ENCODE data around the gene KBTBD12.

Gene KBTBD12

DNA sequence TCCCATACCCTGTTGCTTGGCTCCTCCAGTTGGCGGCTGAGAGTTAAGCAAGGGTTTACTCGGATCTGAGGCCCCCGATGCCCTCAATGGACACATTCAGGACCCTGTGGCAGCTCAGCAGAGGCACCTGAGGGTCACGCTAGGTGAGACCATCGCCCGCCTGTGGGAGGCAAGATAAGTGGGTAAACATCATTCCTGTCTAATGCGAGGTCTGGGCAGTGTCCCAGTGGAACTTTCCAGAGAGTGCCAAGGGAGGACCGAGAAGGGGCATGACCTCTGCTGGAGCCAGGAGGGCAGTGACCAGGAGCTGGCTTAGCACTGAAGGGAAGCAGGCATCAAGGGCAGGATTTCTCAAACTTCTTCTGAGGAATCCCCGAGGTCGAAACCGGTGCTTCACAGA is 71.8 kb downstream of the KBTBD12 start:
- no peak for DNase-seq

DNA sequence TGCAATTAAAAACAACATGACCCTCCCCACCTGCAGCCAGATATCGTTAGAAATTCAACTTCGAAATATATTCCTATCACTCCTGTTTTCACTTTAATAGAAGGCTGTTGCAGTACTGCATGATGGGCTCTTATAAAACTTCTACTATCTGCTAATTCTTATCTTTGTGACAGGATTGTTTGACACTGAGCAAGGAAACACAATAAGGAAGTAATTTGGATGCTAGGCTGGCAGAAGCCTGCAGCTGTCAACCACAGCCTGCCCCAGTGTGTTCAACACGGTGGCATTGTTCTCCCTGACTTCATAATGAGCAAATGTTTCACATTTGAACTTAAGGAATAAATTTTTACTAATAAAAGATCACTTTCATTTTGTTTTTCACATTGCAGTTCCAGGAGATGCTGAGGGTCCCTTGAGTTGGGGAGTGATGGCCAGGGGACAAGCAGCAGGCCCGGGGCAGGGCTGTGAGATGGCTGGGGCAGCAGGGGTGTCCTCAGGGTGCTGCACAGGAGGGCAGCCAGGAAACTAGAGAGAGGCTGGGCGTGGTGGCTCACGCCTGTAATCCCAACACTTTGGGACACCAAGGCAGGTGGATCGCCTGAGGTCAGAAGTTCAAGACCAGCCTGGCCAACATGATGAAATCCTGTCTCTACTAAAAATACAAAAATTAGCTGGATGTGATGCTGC is 72.4 kb downstream of the KBTBD12 start:
- DNase-seq: no peak

DNA sequence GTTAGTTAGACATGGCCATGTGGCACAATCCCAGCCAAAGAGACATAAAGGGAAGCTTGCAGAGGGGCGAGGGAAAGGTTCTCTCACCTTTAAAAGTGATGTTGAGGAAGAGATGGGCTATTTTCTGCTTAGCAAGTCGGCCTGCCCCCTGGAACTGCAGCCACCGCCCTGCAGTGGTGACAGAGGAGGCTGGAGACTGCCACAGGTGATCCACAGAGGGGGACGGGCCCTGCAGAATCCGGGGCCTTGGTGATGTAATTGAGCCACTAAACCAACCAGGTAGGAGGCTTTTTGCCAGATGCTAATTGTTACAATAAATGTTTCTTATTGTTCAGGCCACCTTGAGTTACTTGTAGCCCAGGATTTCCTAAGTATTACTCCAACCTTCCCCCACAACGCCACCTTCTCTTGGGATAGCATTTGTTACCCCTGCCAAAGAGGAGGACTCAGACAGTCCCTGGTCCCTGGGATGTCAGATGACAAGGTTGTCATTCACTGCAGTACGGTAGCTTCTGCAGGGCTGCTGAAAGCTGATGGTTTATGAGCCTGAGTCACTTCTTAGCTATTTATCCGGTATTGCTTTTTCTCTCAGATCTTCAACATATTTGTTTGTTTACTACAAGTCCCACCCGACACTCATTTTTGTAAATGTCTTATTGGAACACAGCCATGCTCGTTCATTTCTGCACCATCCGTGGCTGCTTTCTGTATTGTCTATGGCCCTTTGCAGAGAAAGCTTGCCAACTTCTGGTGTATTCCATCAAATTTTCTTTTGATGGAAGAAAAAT is 73.9 kb downstream of the KBTBD12 start:
- DNase-seq: no peak

DNA sequence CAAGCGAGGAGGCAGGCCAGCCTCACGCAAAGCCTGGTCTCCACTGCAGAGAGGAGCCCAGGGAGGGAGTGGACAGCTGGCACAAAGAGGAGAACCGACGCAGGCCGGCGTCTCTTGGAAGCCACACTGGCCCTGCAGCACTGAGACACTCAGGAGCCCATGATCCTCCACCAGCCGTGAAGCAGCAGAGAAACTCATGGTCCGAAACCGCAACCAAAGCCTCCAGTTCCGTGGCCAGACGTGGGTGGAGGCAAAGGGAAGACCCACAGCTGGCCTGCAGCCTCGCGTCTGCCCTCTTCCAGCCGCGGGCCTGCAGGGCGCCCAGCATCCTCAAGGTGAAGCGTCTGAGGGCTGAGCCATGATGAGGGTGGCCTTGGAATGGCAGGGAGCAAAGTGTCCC is 75.0 kb downstream of the KBTBD12 start:
- no peak for DNase-seq

DNA sequence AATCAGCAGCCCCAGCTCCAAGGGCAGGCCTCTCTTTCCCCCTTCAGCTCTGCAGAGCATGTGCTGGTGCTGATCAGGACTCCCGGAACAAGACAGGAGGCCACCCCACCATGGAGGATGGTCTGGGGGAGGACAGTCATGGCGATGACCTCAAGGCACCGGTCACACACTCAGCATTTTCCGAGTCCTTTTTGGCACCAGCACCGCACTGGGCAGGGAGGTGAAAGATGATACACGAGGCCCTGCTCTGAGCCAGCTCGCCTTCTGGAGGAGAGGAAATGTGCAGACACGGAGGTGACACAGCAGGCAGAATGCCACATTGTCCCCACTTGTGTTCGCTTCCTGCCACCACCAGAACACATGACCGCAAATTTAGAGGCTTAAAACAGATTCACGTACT is 75.4 kb downstream of the KBTBD12 start:
- no peak for DNase-seq

DNA sequence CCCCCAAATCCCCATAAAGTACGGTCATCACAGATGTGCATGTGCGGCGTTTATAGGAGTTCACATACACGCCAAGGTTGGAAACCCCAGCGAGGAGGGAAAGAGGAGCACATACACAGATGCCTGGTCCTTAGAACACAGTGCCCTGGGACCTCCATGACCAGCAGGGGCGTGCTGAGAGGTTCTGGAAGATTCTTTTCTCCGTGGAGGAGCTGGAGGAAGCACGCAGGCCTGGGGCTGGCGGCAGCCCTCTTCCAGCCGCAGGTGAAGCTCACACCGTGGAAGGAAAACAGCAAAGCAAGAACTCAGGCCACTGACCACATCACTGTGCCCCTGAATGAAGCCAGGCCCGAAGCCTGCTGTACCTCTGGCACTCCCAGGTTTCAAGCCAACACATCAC is 76.2 kb downstream of the KBTBD12 start:
- DNase-seq: no peak

DNA sequence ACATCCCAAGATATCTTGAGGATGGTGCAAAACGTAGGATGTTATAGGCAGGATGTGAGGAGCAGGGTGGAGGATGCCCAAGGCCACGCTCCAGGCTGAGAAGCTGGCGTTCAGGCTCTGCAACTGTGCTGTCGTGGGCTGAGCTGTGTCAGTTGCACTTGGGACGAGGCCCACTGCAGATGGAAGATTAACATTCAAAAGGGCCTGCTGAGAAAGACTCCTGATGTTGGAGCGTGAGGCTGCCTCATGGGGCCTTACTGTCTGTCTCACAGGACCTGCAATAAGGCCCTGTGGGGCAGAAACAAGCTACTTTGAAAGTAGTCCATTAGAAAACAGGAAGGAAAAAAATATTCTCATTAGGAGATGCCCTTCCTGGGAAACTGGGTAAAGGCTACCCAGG is 76.6 kb downstream of the KBTBD12 start:
- no peak for DNase-seq

DNA sequence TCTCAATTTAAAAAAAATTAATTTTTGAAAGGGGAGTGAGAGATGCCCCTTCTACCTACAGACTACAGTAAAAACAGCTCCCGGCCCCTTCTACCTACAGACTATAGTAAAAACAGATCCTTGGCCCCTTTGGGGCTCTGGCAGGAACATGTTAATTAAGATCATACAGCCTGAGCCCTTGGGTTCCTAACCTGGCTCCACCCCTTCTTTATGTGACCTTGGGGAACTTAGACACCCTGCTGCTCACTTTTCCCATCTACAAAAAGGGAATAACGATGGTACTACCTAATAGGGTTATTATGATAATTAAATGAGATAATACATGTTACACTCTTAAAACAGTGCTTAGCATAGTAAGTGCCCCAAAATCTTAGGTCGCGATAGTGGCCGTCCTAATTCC is 77.1 kb downstream of the KBTBD12 start:
- no peak for DNase-seq

DNA sequence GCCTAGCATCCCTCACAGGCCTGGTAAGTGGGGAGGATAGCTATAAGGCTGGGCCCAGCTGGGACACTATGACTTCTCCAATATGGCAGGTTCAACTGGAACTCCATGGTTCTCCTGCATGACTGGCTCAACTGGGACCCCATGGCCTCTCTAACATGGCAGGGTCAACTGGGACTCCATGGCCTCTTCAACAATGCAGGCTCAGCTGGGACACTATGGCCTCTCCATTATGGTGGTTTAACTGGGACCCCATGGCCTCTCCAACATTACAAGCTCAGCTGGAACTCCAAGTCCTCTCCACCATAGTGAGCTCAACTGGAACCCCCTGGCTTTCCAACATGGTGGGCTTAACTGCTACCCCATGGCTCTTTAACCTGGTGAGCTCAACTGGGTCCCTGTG is 79.0 kb downstream of the KBTBD12 start:
- no peak for DNase-seq

DNA sequence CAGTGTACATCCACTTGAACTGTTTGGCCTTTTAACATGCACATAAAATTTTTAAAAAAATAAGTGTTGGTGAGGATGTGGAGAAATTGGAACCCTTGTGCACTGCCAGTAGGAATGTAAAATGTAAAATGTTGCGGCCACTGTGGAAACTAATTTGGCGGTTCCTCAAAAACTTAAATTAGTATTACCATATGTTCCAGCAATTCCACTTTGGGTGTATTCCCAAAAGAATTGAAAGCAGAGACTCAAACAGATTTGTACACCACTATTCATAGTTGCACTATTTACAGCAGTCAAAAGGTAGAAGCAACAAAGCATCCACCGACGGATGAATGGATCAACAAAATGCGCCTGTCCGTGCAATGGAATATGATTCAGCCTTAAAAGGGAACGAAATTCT is 82.0 kb downstream of the KBTBD12 start:
- no peak for DNase-seq

DNA sequence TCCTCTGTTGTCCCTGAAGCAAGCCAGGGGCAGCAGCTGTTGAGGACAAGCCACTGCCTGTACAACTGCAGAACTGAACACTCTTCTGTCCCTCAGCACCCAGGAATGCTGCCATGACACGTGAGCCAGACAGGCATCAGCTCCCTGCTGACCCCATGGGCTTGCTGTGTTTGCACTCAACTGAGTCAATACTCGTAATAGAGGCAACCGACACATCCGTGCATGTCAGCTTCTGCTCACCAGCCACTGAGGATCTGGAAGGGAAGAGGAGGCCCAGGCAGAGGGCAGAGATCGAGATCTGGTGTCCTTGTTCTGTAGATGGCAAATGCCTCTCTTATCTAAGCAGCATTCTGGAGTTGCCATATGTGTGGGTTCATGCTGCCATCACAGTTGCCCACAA is 82.9 kb downstream of the KBTBD12 start:
- no peak for DNase-seq

DNA sequence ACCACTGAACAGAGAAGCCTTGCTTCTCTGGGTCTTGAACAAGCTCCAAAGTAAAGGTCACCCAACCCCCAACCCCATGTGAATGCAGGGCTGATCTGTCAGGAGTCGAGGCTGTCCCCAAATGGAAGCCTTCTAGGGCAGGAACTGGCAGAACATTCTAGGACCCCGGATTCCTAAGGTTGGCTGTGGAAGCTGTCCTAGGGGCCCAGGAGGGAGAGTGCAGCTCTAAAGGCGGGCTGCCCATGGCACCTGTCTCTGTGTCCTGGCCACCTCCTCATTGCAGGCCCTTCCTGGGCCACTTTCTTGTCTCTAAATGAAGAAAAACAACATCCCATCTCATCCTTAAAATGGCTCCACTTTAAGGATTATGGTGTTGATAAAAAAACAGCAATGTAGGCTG is 83.6 kb downstream of the KBTBD12 start:
- DNase-seq: no peak

DNA sequence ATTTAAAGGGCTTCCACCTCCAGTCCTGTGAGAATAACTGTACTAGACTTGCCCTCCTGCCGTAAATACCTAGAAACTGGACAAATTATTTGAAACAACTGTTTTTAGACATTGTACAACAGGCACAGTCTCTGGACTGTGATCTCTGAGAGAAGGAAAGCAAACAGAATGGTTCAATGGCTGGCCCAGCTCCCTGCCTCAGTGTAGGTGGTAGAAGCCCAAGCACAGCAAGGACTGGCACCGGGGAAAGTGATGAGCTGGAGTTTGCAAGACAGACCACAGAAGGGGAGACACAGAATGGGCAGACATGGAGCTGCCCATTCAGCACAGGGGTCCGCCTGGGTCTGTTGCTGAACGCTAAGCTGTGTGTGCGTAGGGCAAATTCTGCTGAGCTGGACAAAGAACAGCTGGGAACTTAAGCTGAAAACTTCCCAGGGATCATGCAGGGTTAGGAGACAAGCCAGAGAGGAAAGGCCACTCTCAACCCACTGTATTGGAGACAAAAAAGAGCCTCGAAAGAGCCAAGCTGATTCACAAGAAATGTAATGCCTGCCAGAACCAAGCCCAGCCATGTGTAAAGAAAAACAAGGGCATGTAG is 84.6 kb downstream of the KBTBD12 start:
- DNase-seq: no peak

DNA sequence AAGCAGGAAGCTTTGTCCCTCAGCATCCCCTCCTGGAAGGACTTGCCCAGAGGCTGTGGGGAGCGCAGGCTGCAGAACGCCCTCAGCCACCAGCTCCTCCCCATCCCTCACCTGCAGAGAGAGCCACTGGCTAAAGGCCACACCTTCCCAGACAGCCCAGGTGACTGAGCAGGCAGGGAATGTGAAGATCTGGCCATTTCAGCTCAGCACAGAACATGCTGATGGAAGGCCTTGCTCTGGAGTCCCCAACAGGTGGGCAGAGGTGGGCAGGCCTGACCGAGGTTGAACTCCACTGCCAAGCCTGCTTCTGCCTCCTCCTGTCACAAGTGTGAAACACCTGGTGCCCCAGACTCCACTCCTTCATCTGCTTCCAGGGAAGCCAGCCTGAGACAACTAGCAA is 86.5 kb downstream of the KBTBD12 start:
- no peak for DNase-seq

DNA sequence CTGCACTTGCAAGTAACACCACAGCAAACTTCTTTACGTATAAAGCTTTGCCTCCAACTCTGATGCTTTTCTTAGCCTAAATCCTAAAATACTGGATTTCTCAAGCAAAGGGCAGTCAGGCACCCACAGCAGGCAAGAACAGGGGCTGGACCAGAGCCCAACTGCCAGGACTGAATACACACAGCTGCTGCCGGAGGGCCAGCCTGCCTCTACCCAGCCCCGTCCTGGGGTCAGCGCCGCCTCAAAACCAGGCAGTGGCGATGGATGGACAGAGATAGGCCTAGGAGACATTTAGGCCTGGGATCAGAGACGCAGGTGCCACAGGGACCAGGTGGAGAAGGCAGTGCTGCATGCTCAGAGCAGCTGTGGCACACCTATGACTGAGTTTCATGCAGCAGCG is 89.6 kb downstream of the KBTBD12 start:
- no peak for DNase-seq

DNA sequence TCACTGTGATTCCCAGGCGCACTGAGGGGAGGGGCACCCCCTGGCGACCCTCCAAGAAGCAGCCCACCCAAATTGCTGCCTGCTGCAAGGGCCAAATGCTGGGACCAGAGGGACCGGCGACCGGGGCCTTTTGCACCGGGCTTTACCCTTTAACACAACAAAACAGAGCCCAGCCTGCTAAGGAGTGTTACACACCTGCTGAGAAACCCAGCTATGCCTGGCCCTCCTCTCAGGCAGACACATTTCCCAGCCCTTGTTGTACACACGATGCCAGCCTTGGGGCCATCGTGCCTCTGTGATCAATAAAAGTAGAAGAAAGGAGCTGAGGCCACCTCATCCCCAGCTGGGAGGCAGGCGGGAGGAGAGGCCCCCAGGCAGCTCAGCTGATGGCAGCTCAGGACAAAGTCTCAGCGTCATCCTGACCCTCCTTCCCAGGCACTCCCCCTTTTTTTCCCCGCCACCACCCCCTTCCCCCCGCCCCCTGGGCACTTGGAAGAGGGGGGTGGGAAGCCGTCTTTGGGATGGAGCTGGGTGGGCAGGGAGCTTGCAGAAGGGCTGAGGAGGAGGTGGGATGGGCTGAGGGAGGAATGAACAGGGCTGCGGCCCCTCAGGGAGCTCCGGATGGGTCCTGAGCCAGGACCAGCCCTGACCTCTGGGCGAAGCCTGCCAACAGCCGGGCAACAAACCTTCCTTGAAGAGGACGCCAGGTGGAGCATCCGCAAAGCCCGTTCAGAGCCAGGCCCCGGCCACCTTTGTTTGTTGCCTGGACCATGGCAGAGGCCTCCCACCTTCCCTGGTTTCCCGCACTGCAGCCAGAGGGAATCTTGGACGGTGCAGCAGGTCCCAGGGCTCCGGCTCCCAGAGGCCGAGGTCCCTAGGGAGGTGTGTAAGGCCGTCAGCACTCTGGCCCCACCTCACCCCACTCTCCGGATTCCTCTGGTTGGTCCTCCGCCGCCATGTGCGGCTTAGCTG is 91.3 kb downstream of the KBTBD12 start:
- DNase-seq: no peak

DNA sequence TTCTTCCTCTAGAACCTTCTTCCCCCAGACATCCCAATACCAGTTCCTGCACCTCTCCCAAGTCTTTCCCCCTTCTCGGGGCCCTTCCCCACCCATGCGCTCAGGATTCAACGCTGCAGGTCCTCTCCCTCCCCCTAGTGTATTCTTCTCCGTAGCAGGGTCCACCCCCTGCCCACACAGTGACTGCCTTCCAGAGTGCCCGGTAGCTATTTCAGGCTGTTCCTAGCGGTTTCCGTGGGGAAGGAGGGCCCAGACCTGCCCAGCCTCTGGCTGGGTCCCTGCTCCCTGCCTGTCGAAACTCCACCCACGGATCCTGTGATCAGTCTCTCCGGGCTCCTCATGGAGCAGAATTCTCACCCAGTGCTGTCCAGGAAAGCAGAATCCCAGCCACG is 92.0 kb downstream of the KBTBD12 start:
- no peak for DNase-seq

DNA sequence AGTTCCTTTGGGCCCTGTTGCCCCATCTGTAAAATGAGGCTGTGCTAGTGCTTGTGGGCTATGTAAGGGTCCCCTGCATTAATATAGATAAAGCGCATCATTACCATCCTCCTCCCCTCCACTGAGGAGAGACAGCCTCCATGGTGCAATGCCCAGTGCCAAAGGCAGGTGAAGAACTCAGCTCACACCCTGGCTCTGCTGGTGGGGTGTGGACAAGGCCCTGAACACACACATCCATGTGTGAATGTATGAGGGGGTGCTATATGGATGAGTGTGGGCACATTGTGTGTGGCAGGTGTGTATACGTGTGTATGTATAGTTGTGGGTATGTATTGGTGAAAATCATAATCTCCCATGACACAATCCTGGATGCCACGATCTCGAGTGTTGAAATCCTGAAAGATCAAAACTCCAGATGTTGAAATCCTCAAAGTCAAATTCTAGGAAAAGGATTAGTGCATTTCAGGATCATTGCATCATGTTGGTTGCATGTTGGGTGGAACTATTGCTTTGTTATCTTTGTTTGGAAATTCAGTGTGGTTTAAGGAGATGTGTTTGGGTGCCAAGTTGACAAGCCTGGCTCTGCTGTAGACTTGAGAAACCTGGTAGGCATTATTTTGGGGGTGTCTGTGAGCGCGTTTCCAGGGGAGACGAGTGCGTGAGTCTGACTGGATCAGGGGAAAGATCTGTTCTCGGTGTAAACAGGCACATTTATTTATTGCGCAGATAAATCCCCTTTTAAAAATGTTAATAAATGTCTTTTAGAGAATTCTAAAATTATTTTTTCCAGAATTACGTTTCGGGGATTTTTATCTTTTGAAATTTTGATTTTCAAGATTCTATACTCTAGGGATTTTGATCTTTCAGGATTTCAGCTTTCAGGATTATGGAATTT is 95.2 kb downstream of the KBTBD12 start:
- DNase-seq: no peak

DNA sequence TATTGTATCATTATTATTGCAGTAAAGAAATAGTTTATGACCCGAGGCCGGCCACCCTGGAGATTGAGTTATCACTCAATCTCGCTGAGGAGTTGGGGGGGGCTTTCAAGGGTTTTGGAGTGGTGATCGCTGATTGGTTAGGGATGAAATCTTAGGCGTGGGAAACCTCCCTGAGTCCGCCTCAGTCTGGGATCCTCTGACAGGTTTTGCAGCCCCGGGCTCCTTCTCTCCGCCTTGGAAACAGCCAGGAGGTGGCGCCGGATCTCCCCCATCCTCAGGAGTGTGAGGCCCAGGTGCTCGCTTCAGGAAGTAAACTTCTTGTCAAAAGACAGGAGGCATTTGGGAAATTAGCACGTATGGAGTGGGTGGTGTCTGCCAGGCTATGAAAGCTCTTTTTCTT is 96.1 kb downstream of the KBTBD12 start:
- no peak for DNase-seq

DNA sequence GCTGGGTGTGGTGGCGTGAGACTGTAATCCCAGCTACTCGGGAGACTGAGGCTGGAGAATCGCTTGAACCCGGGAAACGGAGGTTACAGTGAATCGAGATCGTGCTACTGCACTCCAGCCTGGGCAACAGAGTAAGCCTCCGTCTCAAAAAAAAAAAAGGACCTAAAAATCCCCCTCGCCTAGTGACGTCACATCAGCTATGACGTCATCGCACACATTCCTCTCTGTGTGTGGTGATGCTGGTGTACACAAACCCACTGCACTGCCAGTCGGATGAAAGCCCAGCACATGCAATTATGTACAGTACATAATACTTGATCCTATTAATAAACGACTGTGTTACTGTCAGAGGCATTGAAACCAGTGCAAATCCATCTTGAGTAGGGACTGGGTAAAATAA is 97.0 kb downstream of the KBTBD12 start:
- DNase-seq: no peak

DNA sequence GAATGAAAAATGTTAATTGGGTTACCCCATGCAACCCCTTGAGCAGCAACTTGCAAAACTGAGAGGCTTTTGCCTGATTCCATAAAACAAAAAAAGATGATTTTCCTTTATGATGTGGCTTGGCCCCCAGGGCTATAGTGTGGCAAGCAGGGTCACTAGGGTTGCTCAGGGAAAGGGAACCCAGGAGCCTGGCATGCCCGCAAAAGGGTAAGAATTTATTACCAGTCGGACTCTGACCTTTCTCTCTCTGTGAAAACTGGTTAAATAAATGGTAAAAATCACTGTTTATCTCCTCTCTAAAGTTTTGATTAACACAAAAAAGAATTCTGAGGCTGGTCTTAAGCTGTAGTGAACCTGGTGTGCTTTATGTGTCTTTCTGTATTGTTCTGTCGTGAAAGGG is 99.5 kb downstream of the KBTBD12 start:
- no peak for DNase-seq

DNA sequence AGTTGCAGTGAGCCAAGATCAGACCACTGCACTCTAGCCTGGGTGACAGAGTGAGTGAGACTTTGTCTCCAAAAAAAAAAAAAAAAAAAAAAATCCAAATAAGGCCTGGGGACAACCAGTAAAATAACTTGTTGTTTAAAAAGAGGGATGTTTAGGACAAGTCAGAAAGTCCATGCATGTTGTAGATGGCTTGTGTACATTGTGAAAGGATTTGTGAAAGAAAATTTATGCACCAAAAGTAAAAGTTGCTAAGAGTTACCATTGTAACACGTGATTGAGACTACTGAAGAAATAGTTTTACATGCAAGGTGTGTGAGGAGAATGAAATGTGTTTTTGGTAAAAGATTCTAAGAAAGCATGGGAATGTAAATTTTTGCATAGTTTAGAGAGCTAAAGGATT is 101.5 kb downstream of the KBTBD12 start:
- DNase-seq: no peak

Data from activated effector memory CD4-positive, alpha-beta T cell treated with Interleukin-2 at 50 U/mL for 16 hours (primary cell).